ENCODE measurements around the gene GPR65.

Gene GPR65

DNA sequence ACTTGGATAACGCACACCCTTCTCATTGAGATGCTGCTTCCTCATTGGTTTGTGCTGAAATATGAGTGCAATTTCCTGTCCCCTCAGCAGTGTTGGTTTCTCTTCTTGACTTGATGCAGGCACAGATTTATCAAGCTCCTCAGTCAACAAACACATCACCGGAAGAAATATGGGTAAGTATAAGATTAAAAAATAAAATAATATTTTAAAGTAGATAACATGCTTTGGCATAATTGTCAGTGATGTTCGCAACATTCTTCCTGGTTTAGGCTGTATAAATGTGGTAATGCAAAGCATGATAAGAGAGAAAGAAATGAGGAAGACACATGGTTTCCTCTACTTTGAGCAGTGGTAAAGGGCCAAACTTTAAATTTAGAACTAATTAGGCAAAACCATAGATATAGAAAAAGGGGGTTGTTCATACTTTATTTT is at the start of gene GPR65:
TSS of gene GPR65 (plus strand) at position 86 of the 432 bp plus-strand sequence. CDS start 5,713 bp downstream, outside the sequence.
- DNase-seq (ENCODE audit: low read depth), result no peak
- H3K4me3 ChIP-seq (ENCODE audit: low read depth, low read length), result no peak within 1 kb of the TSS

DNA sequence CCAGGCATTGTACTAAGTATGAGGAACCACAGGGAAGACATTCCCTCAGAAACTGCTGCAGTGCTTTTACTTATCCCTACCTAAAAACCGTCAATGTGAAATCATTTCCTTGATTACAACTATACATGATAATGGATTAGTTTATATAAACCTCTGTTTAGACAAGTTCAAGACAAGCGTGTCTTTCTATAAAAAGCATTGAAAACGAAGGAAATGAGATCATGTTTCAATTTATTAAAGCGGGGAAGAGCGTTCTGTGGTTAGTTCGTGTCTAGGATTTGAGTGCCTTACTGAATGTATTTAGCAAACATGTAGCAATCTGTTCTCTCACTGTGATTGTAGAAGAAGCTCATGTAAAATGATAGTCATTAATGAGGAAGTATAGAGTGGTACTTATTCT is 49.4 kb upstream of the GPR65 start:
- DNase-seq (ENCODE audit: low read depth), result no peak
- H3K4me3 ChIP-seq (ENCODE audit: low read depth, low read length), result no peak overlapping the region

DNA sequence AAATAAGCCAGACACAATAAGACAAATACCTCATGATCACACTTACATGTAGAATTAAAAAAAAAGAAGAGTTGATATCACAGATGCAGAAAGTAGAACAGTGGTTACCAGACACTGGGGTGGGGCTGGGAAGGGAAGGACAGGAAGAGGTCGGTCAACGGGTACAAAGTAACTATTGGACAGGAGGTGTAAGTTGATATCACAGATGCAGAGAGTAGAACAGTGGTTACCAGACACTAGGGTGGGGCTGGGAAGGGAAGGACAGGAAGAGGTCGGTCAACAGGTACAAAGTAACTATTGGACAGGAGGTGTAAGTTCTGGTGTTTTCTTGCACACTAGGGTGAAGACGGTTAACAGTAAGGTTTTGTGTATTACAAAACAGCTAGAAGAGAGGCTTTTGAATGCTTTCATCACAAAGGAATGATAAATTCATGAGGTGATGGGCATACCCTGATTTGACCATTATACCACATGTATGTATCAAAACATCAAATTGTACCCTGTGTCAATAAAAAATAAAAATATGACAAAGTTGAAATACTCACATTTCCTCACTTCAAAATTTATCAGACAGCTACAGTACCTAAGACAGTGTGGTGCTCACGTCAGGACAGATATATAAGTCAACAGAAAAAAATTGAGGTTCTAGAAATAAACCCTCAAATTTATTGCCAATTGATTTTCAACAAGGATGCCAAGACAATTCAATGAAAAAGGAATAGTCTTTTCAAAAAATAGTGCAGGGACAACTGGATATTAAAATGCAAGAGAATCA is 44.7 kb upstream of the GPR65 start:
- DNase-seq (ENCODE audit: low read depth), result no peak
- no peak overlapping the region for H3K4me3 ChIP-seq (ENCODE audit: low read depth, low read length)

GRCh38 chr14:87961246-87961645 is 43.7 kb upstream of the GPR65 start:
- DNase-seq (ENCODE audit: low read depth), result no peak
- H3K4me3 ChIP-seq (ENCODE audit: low read depth, low read length), result no peak overlapping the region

- no peak for DNase-seq (ENCODE audit: low read depth)
These were observed 38.1 kb upstream of the GPR65 start for GRCh38 chr14:87966816-87967215.

DNA sequence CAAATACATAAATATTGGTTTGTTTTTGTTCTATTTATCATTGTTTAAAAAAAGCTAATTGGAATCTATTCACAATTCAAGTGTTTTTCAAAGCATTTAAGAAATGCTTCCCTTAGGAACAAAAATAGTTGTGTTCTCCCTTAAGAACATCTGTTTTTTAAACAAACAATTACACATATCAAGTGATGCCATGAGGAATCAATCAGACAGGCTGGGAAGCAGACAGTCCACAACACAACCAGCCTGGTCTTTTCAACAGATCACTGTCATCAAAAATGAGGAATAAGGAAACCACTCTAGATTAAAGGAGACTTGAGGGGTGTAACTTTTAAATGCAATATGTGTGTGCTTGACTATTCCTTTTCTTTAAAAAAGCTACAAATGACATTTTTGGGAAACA is 37.4 kb upstream of the GPR65 start:
- H3K4me3 ChIP-seq (ENCODE audit: low read depth, low read length), result no peak overlapping the region
- DNase-seq (ENCODE audit: low read depth), result no peak

More at GRCh38 chr14:87966816-87967215, 38.1 kb upstream of the GPR65 start:
- no peak overlapping the region for H3K4me3 ChIP-seq (ENCODE audit: low read depth, low read length)

GRCh38 chr14:87971010-87971409 is 33.9 kb upstream of the GPR65 start:
- no peak for DNase-seq (ENCODE audit: low read depth)
- H3K4me3 ChIP-seq (ENCODE audit: low read depth, low read length), result no peak overlapping the region

- no peak for DNase-seq (ENCODE audit: low read depth)
- no peak overlapping the region for H3K4me3 ChIP-seq (ENCODE audit: low read depth, low read length)
These were observed 29.3 kb upstream of the GPR65 start for GRCh38 chr14:87975636-87976035.

- H3K4me3 ChIP-seq (ENCODE audit: low read depth, low read length), result no peak overlapping the region
These were observed 25.2 kb upstream of the GPR65 start for GRCh38 chr14:87979689-87980088.

DNA sequence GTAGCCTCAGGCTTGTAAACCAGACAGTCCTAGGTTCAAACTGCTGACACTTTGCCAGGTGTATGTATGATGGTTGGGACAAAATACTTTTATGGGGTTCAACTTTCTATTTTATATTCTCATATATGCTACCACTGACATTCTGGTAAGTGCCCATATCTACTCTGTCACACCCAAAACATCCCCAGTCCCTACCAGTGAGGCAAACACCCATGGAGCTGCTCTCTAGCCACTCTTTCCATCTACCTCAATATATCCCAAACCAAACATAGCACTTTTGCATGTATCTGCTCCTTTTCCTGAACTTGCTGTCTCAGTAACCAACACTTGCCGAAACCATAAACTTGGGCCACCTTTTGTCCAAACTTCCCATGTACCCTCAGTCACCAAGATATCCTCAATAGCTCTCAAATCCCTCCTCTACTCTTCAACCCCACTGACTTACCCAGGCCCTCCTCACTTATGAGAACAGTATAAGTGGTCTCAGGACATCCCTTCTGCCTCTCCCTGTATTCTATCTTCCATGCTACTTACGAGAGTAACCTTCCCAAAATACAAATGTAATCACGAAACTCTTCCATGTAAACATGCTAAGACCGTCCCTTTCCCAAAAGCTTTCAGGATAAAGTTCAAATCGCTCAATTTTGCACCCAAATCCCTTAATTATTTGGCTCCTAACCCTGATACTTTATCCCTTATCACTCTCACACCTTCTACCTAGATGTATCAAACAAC is 15.5 kb upstream of the GPR65 start:
- DNase-seq (ENCODE audit: low read depth), result no peak
- no peak overlapping the region for H3K4me3 ChIP-seq (ENCODE audit: low read depth, low read length)

More at GRCh38 chr14:87979689-87980088, 25.2 kb upstream of the GPR65 start:
- no peak for DNase-seq (ENCODE audit: low read depth)

DNA sequence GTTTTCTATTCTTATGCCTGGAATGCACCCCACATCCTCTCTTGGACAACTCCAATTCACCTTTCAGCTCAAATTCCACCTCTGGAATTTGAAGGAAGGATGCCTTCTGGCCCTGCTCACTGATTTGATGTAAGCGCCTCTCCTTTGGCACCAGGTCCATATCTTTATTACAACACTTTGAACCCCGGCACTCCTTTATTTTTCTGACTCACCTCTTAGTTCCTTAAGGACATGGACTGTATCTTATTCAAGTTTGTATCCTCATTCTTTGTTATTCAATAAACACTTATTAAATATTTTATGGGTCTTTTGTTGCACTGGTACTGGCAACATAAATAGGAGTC is 15.0 kb upstream of the GPR65 start:
- no peak for DNase-seq (ENCODE audit: low read depth)

GRCh38 chr14:87990682-87991081 is 14.3 kb upstream of the GPR65 start:
- no peak overlapping the region for H3K4me3 ChIP-seq (ENCODE audit: low read depth, low read length)
- DNase-seq (ENCODE audit: low read depth), result no peak

More for the DNA sequence above, 15.0 kb upstream of the GPR65 start:
- no peak overlapping the region for H3K4me3 ChIP-seq (ENCODE audit: low read depth, low read length)

DNA sequence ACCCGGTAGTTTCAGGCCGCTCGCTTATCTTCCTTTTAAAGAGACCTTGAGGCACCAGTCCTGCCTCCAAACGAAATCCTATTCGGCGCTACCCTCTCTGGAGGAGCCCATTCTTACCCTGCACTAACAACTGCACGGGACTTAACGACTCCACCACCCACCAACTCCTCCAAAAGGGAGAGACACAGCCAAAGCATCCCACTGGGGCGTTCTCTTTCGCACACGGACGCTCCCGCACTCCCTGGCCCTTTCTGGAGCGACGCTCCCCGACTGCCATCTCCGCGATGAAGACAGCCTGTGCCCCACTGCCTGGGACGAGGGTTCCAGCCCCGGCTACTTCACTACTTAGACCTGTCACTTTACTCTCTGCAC is 12.6 kb upstream of the GPR65 start:
- peak overlapping the region; percentile 60 for H3K4me3 ChIP-seq (ENCODE audit: low read depth, low read length)
- no peak for DNase-seq (ENCODE audit: low read depth)

GRCh38 chr14:87992718-87993628 is 12.0 kb upstream of the GPR65 start, which contains the start of gene GALC:
Gene GALC (minus strand): TSS chr14:87993182. CDS start chr14:87993164, 18 bp downstream.
- peak within 1 kb of the TSS; percentile 60 for H3K4me3 ChIP-seq (ENCODE audit: low read depth, low read length)
- peak; percentile 69 for DNase-seq (ENCODE audit: low read depth)

DNA sequence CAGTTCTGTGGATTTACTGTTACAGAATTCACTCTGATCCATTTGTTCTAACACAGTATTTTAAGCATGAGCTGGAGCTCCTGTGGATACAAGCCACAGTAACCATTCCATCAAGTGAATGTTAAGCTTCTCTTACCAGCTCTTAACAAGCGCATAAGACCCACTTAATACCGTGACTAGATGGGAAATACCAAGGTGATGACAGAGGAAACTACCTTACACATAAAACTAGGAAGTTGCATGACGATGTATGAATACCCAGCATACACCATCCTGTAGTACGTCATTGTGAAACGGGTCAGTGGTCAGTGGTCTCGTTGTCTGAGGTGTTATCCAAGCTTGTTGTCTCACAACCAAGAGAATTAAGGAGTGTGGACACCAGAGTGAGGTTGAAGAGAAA is 10.0 kb upstream of the GPR65 start:
- no peak overlapping the region for H3K4me3 ChIP-seq (ENCODE audit: low read depth, low read length)
- no peak for DNase-seq (ENCODE audit: low read depth)

DNA sequence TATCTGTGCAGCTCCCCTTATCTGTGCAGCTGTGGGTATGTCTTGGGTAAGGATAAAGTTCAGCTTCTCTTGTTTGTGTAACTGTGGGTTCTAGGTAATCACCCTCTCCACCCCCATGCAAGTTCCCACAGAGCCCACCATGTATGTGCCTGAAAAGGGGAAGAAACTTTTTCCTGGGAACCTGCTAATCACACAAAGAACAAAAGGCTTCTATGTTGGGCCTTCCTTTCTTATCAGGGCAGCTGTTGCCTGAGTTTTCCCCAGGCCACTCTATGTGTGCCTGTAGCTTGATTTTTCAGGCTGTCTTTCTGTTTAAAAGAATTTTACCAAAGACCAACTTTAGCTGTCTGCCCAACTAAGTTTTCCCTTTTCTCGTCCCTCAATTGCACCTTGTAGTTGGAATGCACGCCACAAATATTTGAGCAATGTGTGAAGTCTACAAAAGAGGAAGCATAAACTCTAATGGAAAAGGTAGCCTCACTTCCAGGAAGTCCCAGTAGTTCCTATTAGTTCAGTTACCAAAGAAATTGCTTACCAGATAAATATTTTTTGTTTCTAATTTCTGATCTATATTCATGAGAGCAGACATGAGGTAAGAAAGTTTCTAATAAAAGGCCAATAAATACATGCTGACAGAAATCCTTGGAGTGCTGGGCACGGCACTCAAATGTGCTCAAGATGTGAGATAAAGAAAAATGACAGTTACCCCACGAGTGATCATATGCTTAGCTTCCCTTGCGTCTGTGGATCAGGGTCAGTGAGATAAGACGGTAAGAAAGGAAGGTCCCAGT is 9.2 kb upstream of the GPR65 start:
- no peak for DNase-seq (ENCODE audit: low read depth)
- no peak overlapping the region for H3K4me3 ChIP-seq (ENCODE audit: low read depth, low read length)

- no peak for DNase-seq (ENCODE audit: low read depth)
These were observed 8.7 kb upstream of the GPR65 start for GRCh38 chr14:87996291-87996592.

GRCh38 chr14:87998482-87998881 is 6.5 kb upstream of the GPR65 start:
- DNase-seq (ENCODE audit: low read depth), result no peak
- no peak overlapping the region for H3K4me3 ChIP-seq (ENCODE audit: low read depth, low read length)

More at GRCh38 chr14:87996291-87996592, 8.7 kb upstream of the GPR65 start:
- no peak overlapping the region for H3K4me3 ChIP-seq (ENCODE audit: low read depth, low read length)

GRCh38 chr14:87999277-87999676 is 5.7 kb upstream of the GPR65 start:
- DNase-seq (ENCODE audit: low read depth), result no peak
- H3K4me3 ChIP-seq (ENCODE audit: low read depth, low read length), result no peak overlapping the region

Measured in skeletal muscle cell (primary cell).